NK-92 treated with Interleukin-12 subunit alpha and Interleukin-12 subunit beta, amount 100 ng/mL, for 24 hours (cell line): ENCODE measurements around the gene ZCCHC17.
A peak's percentile ranks its signal among the peaks of the same experiment; 100 is the strongest.
"Not testable (repeated sequence)": the region's sequence is repeated elsewhere in the genome, so short reads cannot be mapped to it uniquely, and the experiment has no call there.

ENCODE experiments used
- DNase-seq: peaks from one replicate; lab custom pipeline; 2025; lab: John Stamatoyannopoulos, UW

Gene ZCCHC17

GRCh38 chr1:31371121-31371959 is 74.5 kb downstream of the ZCCHC17 start:
- no peak for DNase-seq

- DNase-seq = no peak
Observed at GRCh38 chr1:31372051-31372450, 75.2 kb downstream of the ZCCHC17 start.

DNA sequence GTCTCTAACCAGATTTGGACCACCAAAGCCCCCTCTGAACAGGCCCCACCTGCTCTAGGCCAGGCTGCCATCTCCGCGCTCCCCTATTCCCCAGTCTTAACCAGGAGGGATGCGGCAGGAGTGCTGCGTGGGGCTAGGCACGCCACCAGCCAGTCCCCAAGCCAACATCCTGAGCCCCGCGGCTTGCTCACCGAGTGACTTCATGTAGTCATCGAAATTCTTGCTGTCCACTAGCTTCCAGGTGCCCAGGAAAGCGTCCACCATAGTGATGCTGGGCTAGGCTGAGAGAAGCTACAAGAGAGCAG is 75.9 kb downstream of the ZCCHC17 start:
- no peak for DNase-seq

- no peak for DNase-seq
Observed at GRCh38 chr1:31373056-31373896, 76.4 kb downstream of the ZCCHC17 start, which contains the start of gene FABP3. Gene FABP3 (minus strand): TSS chr1:31373076. CDS start chr1:31373014, 62 bp downstream.

GRCh38 chr1:31373897-31374486 is 77.2 kb downstream of the ZCCHC17 start:
- no peak for DNase-seq

GRCh38 chr1:31374511-31375196 is 77.8 kb downstream of the ZCCHC17 start:
- DNase-seq = no peak

DNA sequence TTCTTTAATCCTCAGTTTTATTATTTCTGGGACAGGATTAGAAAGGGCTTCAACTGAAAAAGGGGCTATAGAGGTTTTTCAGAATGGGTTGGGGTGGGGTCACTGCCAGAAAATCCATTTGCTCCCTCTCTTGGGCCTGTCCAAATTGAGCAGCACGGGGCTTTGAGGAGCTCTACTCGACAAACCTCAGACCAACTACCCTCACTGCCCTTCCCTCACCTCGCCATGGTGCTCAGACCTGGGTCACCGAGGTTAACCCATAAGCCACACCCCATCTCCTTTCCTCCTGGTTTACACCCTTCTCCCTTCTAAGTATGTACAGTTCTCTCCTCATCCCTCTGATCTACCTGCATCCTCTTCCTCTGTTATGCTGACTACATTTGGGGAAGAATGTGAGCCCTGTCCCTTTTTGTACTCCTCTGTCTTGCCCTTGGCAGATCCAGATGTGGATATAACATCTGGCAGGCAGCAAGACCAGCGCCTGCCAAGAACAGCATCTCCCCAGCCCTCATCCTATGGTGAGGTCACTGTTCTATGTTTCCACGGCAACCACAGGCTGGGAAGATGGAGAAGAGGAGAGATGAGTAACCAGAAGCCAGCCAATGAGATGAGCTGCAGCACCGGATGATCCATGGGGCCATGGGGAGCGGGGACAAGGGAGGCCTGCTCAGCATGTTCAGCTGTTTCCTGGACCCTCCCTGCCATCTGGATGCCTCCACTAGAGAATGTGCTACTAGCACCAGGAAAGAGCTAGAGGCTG is 79.7 kb downstream of the ZCCHC17 start:
- DNase-seq = no peak

DNA sequence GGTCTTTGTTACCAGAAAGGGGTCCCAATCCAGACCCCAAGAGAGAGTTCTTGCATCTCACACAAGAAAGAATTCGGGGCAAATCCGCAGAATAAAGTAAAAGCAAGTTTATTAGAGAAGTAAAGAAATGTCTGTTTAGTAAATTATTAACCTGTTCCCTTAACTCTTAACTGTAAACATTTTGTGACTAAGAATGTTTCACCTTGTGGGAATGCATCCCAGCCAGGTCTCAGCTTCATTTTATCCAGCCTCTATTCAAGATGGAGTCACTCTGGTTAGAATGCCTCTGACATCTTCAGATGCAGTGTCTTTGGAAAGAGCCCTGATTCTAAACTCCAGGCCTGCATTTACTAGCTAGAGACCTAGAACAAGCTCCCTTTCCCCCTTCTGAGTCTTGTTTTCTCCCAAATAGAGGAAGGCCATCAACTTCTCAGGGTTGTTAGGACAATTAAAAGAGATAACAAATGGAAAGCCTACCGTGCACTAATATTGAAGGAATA is 80.6 kb downstream of the ZCCHC17 start:
- DNase-seq = no peak

DNA sequence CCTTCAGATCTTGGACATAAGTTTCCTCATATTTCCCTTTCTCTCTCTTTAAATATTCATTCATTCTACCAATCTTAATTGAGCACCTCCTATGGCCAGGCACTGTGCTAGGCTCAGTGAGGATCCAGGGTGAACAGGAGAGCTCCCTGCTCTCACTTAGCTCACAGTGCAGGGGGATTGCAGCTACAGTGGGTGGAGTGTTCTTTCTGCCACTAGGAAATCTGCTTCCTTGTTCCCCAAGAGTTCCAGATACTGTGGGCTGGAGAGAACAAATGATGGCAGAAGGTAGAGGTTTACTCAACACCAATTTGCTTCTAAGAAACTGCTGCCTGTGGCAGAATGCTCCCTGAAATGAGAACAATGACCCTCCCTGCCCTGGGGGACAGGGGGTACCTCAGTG is 81.2 kb downstream of the ZCCHC17 start:
- DNase-seq = no peak

GRCh38 chr1:31380181-31380580 is 83.3 kb downstream of the ZCCHC17 start:
- DNase-seq = no peak

GRCh38 chr1:31381394-31382294 is 84.8 kb downstream of the ZCCHC17 start:
- no peak for DNase-seq

DNA sequence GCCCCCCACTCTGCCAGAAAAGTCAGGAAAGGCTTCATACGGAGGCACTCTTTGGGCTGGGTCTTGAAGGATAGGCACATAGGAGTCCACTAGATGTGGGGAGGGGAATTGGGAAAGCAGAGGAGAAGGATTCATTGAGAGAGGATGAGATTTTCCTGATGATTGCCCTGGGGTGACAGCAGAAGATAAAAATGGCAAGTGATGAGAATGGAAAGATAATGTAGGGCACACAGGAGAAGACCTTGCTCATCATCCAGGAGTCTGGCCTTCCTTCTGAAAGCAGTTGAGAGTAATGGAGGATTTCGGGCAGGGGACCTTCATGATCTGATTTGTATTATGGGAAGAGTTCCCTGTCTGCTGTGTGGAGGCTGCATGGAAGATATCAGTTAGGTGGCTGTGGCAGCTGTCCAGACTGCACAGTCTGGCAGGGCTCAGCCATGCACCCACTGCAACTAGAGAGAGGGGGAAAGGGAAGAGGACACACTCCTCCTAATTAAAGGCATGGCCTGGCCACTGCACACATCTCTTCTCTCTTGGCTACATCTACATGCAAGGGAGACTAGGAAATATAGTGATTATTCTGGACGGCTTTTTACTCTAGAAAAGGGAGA is 85.7 kb downstream of the ZCCHC17 start:
- DNase-seq = no peak

GRCh38 chr1:31383967-31384366 is 87.1 kb downstream of the ZCCHC17 start:
- DNase-seq = no peak

DNA sequence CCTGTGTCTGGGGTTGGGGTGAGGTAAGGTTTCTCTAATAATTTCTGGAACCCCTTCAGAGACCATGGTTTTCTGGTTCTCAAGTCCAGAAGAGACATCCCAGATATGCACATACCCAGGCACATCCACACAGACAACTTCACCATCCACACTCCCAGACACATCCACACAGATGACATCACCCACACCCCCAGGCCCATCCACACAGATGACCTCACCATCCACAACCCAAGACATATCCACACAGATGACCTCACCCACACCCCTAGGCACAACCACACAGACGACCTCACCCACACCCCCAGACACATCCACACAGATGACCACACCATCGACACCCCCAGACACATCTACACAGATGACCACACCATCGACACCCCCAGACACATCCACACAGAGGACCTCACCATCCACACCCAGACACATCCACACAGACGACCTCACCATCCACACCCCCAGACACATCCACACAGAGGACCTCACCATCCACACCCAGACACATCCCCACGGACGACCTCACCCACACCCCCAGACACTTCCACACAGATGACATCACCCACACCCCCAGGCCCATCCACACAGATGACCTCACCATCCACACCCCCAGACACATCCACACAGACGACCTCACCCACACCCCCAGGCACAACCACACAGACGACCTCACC is 89.9 kb downstream of the ZCCHC17 start:
- not testable (repeated sequence) for DNase-seq

GRCh38 chr1:31387612-31388011 is 90.8 kb downstream of the ZCCHC17 start:
- DNase-seq = no peak

- DNase-seq = no peak
Observed at GRCh38 chr1:31389616-31390015, 92.8 kb downstream of the ZCCHC17 start.

DNA sequence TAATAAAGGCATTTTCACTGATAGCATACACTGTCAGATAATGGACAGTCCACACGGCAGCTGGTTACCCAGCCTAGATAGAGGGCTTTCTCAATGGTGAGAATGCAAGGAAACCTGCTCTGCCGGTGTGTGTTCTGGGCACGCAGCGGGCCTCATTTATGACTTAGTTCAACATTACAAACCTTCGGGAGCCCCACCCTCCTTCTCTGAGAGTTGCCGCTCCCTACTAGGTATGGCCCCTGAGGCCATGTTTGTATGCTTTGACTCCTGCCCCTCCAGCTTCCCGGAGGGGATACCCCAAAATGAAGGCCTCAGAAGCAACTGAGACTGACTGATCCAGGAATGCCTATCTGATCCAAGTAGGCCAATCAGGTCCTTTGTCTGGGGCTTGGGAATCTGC is 93.2 kb downstream of the ZCCHC17 start:
- DNase-seq = no peak

DNA sequence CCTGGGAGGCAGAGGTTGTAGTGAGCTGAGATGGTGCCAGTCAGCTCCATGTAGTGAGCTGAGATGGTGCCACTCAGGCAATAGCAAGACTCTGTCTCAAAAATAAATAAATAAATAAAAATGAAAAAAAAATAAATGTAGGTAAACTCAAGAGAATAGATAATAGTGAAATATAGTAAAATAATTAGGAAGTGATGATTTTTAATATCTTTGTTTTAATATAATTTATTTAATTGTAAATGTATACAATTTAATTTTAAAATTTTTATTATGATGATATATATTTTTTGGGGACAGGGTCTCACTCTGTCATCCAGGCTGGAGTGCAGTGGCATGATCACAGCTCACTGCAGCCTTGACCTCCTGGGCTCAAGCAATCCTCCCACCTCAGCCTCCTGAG is 96.6 kb downstream of the ZCCHC17 start:
- DNase-seq = no peak

DNA sequence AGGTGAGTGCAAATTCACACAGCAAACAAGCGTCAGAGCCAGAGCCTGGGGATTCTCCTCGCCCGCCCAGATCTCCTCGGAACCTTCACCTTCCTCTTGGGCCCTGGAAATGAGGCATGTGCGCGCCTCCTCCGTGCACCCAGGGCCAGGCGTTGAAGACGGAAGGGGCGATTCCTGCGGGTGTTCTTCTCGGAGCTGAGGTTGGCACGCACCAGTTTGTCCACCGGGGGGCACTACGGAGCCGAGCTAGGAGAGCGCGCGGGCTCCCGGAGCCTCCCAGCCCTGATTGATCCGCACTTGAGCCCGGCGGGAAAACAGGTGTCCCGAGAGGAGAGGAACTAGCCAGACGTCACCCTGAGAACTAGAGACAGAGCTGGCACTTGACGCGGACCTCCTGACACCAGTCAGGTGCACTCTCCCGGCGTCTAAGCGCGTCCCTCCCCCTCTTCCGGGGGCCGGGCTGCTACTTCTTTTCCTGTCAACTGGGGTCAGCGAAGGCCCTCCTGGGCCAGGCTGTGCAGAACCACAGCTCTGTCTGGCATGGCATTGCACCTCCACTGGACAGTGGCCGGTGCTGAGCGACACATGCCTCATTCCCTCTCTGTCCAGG is 97.9 kb downstream of the ZCCHC17 start:
- peak; percentile 14 for DNase-seq
